GM23338 (cell line): ENCODE measurements around the gene RADIL. TPM values are rescaled to one million over a fixed set of nuclear protein-coding genes. Genes with fewer than 3 reads are reported as not detected.

Experiments
- ATAC-seq: fragments of 200-7000 bp; cut with Tn5 transposase; 3 replicates; pipeline ENCODE4 v1.9.1; 2020
- DNase-seq: peaks from one replicate; pipeline ENCODE4 v3.0.0-alpha.2; 2015; ENCODE audit warnings: low spot score
- H2AFZ ChIP-seq: fragments of 200-600 bp; sonication (generic); 2 replicates; pipeline ENCODE4 v1.8.0; 2016; ENCODE audit warnings: antibody characterized with exemption, mild to moderate bottlenecking, moderate library complexity
- H3F3A ChIP-seq: fragments of 200-600 bp; sonication (generic); replicated peaks from 2 replicates; pipeline ENCODE4 v1.8.0; 2017; ENCODE audit warnings: antibody characterized with exemption, mixed run types, low read depth
- H3K27ac ChIP-seq: fragments of 200-600 bp; sonication (generic); 2 replicates; pipeline ENCODE4 v1.6.1; 2016; ENCODE audit warnings: low read depth
- H3K27me3 ChIP-seq: fragments of 200-600 bp; sonication (generic); 2 replicates; pipeline ENCODE4 v1.8.0; 2016; ENCODE audit warnings: mild to moderate bottlenecking, mixed run types, moderate library complexity; ENCODE audit not compliant: insufficient read depth
- H3K36me3 ChIP-seq: fragments of 200-600 bp; sonication (generic); 2 replicates; pipeline ENCODE4 v1.8.0; 2016; ENCODE audit warnings: mild to moderate bottlenecking; ENCODE audit not compliant: insufficient read depth
- H3K4me1 ChIP-seq: fragments of 200-600 bp; sonication (generic); 2 replicates; pipeline ENCODE4 v1.8.0; 2016; ENCODE audit warnings: mild to moderate bottlenecking, moderate library complexity; ENCODE audit not compliant: insufficient read depth
- H3K4me2 ChIP-seq: fragments of 200-600 bp; sonication (generic); 2 replicates; pipeline ENCODE4 v1.7.1; 2017; ENCODE audit warnings: mixed run types
- H3K4me3 ChIP-seq: fragments of 200-600 bp; sonication (generic); 2 replicates; pipeline ENCODE4 v1.6.1; 2016; ENCODE audit warnings: mixed run types
- H3K79me2 ChIP-seq: fragments of 200-600 bp; sonication (generic); replicated peaks from 2 replicates; pipeline ENCODE4 v1.8.0; 2017; ENCODE audit warnings: mild to moderate bottlenecking; ENCODE audit not compliant: insufficient read depth
- H3K9me2 ChIP-seq: fragments of 200-600 bp; sonication (generic); 2 replicates; pipeline ENCODE4 v1.8.0; 2017; ENCODE audit not compliant: insufficient read depth
- H4K20me1 ChIP-seq: fragments of 200-600 bp; sonication (generic); replicated peaks from 2 replicates; pipeline ENCODE4 v1.8.0; 2017; ENCODE audit warnings: mild to moderate bottlenecking; ENCODE audit not compliant: insufficient read depth
- H3K27ac Mint-ChIP-seq: 2 replicates; pipeline ENCODE4 v1.8.0; 2020; ENCODE audit warnings: inconsistent platforms, mild to moderate bottlenecking, moderate library complexity, mixed read lengths
- H3K27me3 Mint-ChIP-seq: 3 replicates; pipeline ENCODE4 v1.8.0; 2022; ENCODE audit warnings: low read depth, mild to moderate bottlenecking, moderate library complexity, mixed read lengths, inconsistent platforms; ENCODE audit not compliant: insufficient read depth, poor library complexity
- H3K36me3 Mint-ChIP-seq: 3 replicates; pipeline ENCODE4 v1.8.0; 2021; ENCODE audit warnings: low read depth, mild to moderate bottlenecking, inconsistent platforms, moderate library complexity, mixed read lengths
- H3K4me1 Mint-ChIP-seq: 3 replicates; pipeline ENCODE4 v1.8.0; 2020; ENCODE audit warnings: mild to moderate bottlenecking, inconsistent platforms, mixed read lengths
- H3K4me3 Mint-ChIP-seq: 3 replicates; pipeline ENCODE4 v1.8.0; 2021; ENCODE audit warnings: moderate library complexity, mild to moderate bottlenecking, inconsistent platforms, mixed read lengths
- H3K9me3 Mint-ChIP-seq: 3 replicates; pipeline ENCODE4 v1.8.0; 2020; ENCODE audit warnings: moderate library complexity, mild to moderate bottlenecking, inconsistent platforms, mixed read lengths
- CREB1 ChIP-seq: fragments of 250-450 bp; sonication (Bioruptor Pico); IDR thresholded peaks from 2 replicates; pipeline ENCODE4 v1.5.0; 2020; ENCODE audit warnings: low read depth, mild to moderate bottlenecking, moderate library complexity
- EZH2 ChIP-seq: fragments of 200-600 bp; sonication (generic); IDR thresholded peaks from one replicate; pipeline ENCODE4 v1.8.0; 2017; ENCODE audit warnings: antibody characterized with exemption, mild to moderate bottlenecking, low read depth; ENCODE audit not compliant: unreplicated experiment
- EZH2phosphoT487 ChIP-seq: fragments of 200-600 bp; sonication (generic); IDR thresholded peaks from one replicate; pipeline ENCODE4 v1.8.1; 2018; ENCODE audit warnings: antibody characterized with exemption; ENCODE audit not compliant: unreplicated experiment
- JUNB ChIP-seq: IDR thresholded peaks from one replicate; pipeline ENCODE4 v1.6.1; 2016; ENCODE audit warnings: antibody characterized with exemption; ENCODE audit not compliant: unreplicated experiment
- NANOG ChIP-seq: IDR thresholded peaks from 2 replicates; pipeline ENCODE4 v1.6.1; 2016; ENCODE audit warnings: antibody characterized with exemption, borderline replicate concordance
- POLR2AphosphoS5 ChIP-seq: IDR thresholded peaks from 2 replicates; pipeline ENCODE4 v1.6.1; 2016; ENCODE audit warnings: antibody characterized with exemption, low read depth
- STAT1 ChIP-seq: IDR thresholded peaks from one replicate; pipeline ENCODE4 v1.6.1; 2016; ENCODE audit warnings: antibody characterized with exemption; ENCODE audit not compliant: unreplicated experiment
- ZNF114 ChIP-seq: fragments of 250-450 bp; sonication (Bioruptor Pico); IDR thresholded peaks from 2 replicates; pipeline ENCODE4 v1.5.0; 2020; ENCODE audit warnings: mild to moderate bottlenecking, moderate library complexity
- ZNF331 ChIP-seq: fragments of 250-450 bp; sonication (Bioruptor Pico); IDR thresholded peaks from 2 replicates; pipeline ENCODE4 v1.5.0; 2020; ENCODE audit warnings: low read depth, mild to moderate bottlenecking, moderate library complexity
- polyA plus RNA-seq: library from polyadenylated mRNA; unstranded; fragments of >200 nt; fragmentation: Nextera tagmentation; extraction: Ambion mirVana; gene quantifications from 2 replicates; pipeline ENCODE4 v1.2.1, GENCODE V29; 2016
- total RNA-seq: library from RNA; depleted of rRNA; stranded (reverse); fragments of >200 nt; shearing (Covaris generic); gene quantifications from 2 replicates; pipeline ENCODE4 v1.2.3, GENCODE V29; 2014
- TF ChIP-seq, protein P1 (sequence below): fragments of 250-450 bp; sonication (Bioruptor Pico); IDR thresholded peaks from 2 replicates; pipeline ENCODE4 v1.5.0; 2020; ENCODE audit warnings: mild to moderate bottlenecking, moderate library complexity
- TF ChIP-seq, protein P2 (sequence below): IDR thresholded peaks from 2 replicates; pipeline ENCODE4 v1.6.1; 2016; ENCODE audit warnings: antibody characterized with exemption
- TF ChIP-seq, protein P3 (sequence below), 2 experiments: fragments of 200-600 bp in 1 of 2; sonication (generic) in 1 of 2; conservative IDR thresholded peaks; 2 replicates each; pipeline versions ENCODE4 v1.5.1 to v1.6.1; 2016 to 2017; ENCODE audit warnings: antibody characterized with exemption in 2 of 2, low read depth in 2 of 2, mild to moderate bottlenecking in 2 of 2, moderate library complexity in 1 of 2
- TF ChIP-seq, protein P4 (sequence below): IDR thresholded peaks from one replicate; pipeline ENCODE4 v1.6.1; 2018; ENCODE audit warnings: antibody characterized with exemption; ENCODE audit not compliant: unreplicated experiment

RADIL gene
- total and polyA plus RNA-seq, 2 experiments from 2014 or later: 4.3 to 9.8 TPM

DNA sequence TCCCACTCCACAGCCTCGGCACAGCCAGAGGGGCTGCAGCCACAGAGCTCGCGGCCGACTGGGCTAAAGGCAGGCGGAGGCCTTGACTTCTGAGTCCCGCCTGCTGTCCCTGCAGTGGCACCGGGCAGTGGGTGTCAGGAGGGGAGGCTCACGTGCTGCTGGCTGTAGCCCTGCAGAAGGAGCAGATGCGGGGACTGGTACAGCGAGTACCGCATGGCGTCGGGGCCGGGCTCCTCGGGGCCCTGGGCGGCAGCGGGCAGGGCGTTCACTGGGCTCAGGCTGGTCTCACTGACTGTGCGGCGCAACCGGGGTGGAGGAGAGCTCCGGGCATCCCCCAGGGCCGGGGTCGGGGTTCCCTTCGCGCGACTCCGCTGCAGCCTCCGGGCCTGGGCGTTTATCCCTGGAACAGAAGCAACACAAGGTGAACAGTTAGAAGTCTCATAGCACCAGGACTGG is 47.3 kb downstream of the RADIL start:
- Mint-ChIP-seq H3K27me3 (peaks cover 13% of the 10 kb centered on the region), H3K36me3 (no peaks in the 10 kb centered on the region), H3K9me3 (no peaks in the 10 kb centered on the region), H3K4me3 (no peak overlapping the region), H3K27ac (no peak overlapping the region), H3K4me1 (peaks cover 6% of the 10 kb centered on the region)
- Histone ChIP-seq H3K4me2 (no peak overlapping the region), H2AFZ (no peak overlapping the region), H4K20me1 (no peaks in the 10 kb centered on the region), H3K9me2 (no peaks in the 10 kb centered on the region), H3K36me3 (no peaks in the 10 kb centered on the region), H3K4me1 (no peaks in the 10 kb centered on the region), H3K4me3 (no peak overlapping the region), H3K27ac (no peak overlapping the region), H3K79me2 (no peaks in the 10 kb centered on the region), H3K27me3 (no peaks in the 10 kb centered on the region), H3F3A (no peaks in the 10 kb centered on the region)
- TF ChIP-seq JUNB: no peak
- no peak for TF ChIP-seq STAT1
- no peak for TF ChIP-seq ZNF331
- TF ChIP-seq, protein P1, sequence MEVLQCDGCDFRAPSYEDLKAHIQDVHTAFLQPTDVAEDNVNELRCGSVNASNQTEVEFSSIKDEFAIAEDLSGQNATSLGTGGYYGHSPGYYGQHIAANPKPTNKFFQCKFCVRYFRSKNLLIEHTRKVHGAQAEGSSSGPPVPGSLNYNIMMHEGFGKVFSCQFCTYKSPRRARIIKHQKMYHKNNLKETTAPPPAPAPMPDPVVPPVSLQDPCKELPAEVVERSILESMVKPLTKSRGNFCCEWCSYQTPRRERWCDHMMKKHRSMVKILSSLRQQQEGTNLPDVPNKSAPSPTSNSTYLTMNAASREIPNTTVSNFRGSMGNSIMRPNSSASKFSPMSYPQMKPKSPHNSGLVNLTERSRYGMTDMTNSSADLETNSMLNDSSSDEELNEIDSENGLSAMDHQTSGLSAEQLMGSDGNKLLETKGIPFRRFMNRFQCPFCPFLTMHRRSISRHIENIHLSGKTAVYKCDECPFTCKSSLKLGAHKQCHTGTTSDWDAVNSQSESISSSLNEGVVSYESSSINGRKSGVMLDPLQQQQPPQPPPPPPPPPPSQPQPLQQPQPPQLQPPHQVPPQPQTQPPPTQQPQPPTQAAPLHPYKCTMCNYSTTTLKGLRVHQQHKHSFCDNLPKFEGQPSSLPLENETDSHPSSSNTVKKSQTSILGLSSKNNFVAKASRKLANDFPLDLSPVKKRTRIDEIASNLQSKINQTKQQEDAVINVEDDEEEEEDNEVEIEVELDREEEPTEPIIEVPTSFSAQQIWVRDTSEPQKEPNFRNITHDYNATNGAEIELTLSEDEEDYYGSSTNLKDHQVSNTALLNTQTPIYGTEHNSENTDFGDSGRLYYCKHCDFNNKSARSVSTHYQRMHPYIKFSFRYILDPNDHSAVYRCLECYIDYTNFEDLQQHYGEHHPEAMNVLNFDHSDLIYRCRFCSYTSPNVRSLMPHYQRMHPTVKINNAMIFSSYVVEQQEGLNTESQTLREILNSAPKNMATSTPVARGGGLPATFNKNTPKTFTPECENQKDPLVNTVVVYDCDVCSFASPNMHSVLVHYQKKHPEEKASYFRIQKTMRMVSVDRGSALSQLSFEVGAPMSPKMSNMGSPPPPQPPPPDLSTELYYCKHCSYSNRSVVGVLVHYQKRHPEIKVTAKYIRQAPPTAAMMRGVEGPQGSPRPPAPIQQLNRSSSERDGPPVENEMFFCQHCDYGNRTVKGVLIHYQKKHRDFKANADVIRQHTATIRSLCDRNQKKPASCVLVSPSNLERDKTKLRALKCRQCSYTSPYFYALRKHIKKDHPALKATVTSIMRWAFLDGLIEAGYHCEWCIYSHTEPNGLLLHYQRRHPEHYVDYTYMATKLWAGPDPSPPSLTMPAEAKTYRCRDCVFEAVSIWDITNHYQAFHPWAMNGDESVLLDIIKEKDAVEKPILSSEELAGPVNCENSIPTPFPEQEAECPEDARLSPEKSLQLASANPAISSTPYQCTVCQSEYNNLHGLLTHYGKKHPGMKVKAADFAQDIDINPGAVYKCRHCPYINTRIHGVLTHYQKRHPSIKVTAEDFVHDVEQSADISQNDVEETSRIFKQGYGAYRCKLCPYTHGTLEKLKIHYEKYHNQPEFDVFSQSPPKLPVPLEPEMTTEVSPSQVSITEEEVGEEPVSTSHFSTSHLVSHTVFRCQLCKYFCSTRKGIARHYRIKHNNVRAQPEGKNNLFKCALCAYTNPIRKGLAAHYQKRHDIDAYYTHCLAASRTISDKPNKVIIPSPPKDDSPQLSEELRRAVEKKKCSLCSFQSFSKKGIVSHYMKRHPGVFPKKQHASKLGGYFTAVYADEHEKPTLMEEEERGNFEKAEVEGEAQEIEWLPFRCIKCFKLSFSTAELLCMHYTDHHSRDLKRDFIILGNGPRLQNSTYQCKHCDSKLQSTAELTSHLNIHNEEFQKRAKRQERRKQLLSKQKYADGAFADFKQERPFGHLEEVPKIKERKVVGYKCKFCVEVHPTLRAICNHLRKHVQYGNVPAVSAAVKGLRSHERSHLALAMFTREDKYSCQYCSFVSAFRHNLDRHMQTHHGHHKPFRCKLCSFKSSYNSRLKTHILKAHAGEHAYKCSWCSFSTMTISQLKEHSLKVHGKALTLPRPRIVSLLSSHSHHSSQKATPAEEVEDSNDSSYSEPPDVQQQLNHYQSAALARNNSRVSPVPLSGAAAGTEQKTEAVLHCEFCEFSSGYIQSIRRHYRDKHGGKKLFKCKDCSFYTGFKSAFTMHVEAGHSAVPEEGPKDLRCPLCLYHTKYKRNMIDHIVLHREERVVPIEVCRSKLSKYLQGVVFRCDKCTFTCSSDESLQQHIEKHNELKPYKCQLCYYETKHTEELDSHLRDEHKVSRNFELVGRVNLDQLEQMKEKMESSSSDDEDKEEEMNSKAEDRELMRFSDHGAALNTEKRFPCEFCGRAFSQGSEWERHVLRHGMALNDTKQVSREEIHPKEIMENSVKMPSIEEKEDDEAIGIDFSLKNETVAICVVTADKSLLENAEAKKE (CRISPR knock-in tag): no peak
- no peak for TF ChIP-seq EZH2phosphoT487
- TF ChIP-seq, protein P2, sequence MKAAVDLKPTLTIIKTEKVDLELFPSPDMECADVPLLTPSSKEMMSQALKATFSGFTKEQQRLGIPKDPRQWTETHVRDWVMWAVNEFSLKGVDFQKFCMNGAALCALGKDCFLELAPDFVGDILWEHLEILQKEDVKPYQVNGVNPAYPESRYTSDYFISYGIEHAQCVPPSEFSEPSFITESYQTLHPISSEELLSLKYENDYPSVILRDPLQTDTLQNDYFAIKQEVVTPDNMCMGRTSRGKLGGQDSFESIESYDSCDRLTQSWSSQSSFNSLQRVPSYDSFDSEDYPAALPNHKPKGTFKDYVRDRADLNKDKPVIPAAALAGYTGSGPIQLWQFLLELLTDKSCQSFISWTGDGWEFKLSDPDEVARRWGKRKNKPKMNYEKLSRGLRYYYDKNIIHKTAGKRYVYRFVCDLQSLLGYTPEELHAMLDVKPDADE: no peak
- TF ChIP-seq NANOG: no peak
- TF ChIP-seq, protein P3, sequence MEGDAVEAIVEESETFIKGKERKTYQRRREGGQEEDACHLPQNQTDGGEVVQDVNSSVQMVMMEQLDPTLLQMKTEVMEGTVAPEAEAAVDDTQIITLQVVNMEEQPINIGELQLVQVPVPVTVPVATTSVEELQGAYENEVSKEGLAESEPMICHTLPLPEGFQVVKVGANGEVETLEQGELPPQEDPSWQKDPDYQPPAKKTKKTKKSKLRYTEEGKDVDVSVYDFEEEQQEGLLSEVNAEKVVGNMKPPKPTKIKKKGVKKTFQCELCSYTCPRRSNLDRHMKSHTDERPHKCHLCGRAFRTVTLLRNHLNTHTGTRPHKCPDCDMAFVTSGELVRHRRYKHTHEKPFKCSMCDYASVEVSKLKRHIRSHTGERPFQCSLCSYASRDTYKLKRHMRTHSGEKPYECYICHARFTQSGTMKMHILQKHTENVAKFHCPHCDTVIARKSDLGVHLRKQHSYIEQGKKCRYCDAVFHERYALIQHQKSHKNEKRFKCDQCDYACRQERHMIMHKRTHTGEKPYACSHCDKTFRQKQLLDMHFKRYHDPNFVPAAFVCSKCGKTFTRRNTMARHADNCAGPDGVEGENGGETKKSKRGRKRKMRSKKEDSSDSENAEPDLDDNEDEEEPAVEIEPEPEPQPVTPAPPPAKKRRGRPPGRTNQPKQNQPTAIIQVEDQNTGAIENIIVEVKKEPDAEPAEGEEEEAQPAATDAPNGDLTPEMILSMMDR (conservative IDR thresholded peaks at IDR 0.05; ENCODE audit: low read depth in 2 of 2): no peak
- TF ChIP-seq, protein P4, sequence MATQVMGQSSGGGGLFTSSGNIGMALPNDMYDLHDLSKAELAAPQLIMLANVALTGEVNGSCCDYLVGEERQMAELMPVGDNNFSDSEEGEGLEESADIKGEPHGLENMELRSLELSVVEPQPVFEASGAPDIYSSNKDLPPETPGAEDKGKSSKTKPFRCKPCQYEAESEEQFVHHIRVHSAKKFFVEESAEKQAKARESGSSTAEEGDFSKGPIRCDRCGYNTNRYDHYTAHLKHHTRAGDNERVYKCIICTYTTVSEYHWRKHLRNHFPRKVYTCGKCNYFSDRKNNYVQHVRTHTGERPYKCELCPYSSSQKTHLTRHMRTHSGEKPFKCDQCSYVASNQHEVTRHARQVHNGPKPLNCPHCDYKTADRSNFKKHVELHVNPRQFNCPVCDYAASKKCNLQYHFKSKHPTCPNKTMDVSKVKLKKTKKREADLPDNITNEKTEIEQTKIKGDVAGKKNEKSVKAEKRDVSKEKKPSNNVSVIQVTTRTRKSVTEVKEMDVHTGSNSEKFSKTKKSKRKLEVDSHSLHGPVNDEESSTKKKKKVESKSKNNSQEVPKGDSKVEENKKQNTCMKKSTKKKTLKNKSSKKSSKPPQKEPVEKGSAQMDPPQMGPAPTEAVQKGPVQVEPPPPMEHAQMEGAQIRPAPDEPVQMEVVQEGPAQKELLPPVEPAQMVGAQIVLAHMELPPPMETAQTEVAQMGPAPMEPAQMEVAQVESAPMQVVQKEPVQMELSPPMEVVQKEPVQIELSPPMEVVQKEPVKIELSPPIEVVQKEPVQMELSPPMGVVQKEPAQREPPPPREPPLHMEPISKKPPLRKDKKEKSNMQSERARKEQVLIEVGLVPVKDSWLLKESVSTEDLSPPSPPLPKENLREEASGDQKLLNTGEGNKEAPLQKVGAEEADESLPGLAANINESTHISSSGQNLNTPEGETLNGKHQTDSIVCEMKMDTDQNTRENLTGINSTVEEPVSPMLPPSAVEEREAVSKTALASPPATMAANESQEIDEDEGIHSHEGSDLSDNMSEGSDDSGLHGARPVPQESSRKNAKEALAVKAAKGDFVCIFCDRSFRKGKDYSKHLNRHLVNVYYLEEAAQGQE: no peak
- no peak for TF ChIP-seq ZNF114 (CRISPR knock-in tag)
- TF ChIP-seq CREB1 (CRISPR knock-in tag): no peak
- TF ChIP-seq POLR2AphosphoS5: no peak
- no peak for TF ChIP-seq EZH2
- DNase-seq (no peak), ATAC-seq (no peak)
